NCI-H2196 treated with DMSO at 0.1 percent for 48 hours (cell line): Measurements from ENCODE around the gene RAB7B.

Experiments used
- DNase-seq: peaks from one replicate; lab custom pipeline; 2025; ENCODE audit not compliant: unreplicated experiment; lab: John Stamatoyannopoulos, UW

RAB7B gene

GRCh38 chr1:205975387-205975998, 27.7 kb downstream of the RAB7B start:
- no peak for DNase-seq

- no peak for DNase-seq
Measured at GRCh38 chr1:205974712-205975111, 28.5 kb downstream of the RAB7B start.

GRCh38 chr1:205973377-205974232, 29.6 kb downstream of the RAB7B start:
- DNase-seq, result no peak

- DNase-seq, result no peak
Measured at GRCh38 chr1:205972491-205973168, 30.6 kb downstream of the RAB7B start.

- no peak for DNase-seq
Measured at GRCh38 chr1:205972081-205972480, 31.1 kb downstream of the RAB7B start.

GRCh38 chr1:205971082-205971481, 32.1 kb downstream of the RAB7B start:
- no peak for DNase-seq

- DNase-seq, result no peak
Measured at GRCh38 chr1:205970486-205970885, 32.7 kb downstream of the RAB7B start.

- no peak for DNase-seq
Measured at GRCh38 chr1:205969229-205969628, 34.0 kb downstream of the RAB7B start.

GRCh38 chr1:205967554-205968335, 35.5 kb downstream of the RAB7B start:
- no peak for DNase-seq

GRCh38 chr1:205965036-205965884, 37.9 kb downstream of the RAB7B start:
- peak; percentile 92 for DNase-seq

- no peak for DNase-seq
Measured at GRCh38 chr1:205963352-205964155, 39.6 kb downstream of the RAB7B start.

GRCh38 chr1:205962821-205963221, 40.4 kb downstream of the RAB7B start:
- no peak for DNase-seq

- DNase-seq, result peak; percentile 88
Measured at GRCh38 chr1:205961991-205962820, 41.0 kb downstream of the RAB7B start.

GRCh38 chr1:205961405-205961804, 41.8 kb downstream of the RAB7B start:
- peak; percentile 76 for DNase-seq

GRCh38 chr1:205959789-205960188, 43.4 kb downstream of the RAB7B start:
- no peak for DNase-seq

- no peak for DNase-seq
Measured at GRCh38 chr1:205955499-205955898, 47.7 kb downstream of the RAB7B start.

- peak; percentile 33 for DNase-seq
Measured at GRCh38 chr1:205954819-205955404, 48.3 kb downstream of the RAB7B start.

GRCh38 chr1:205951746-205952145, 51.4 kb downstream of the RAB7B start:
- no peak for DNase-seq
